Upper lobe of left lung (tissue), 4 donors: ENCODE results near the gene TMEM14A.

ENCODE experiments used
- CTCF ChIP-seq, 6 experiments: fragments of 450-650 bp in 4 of 6; fragments of 200-600 bp in 2 of 6; sonication (generic) in 2 of 6; IDR thresholded peaks; one replicate each; pipeline ENCODE4 v1.5.1; 2016 to 2019; ENCODE audit warnings: antibody characterized with exemption in 6 of 6
- EP300 ChIP-seq, 4 donors: sonication (generic); formaldehyde crosslinking; IDR thresholded peaks; one replicate each; pipeline ENCODE4 v1.5.1; 2017; ENCODE audit warnings: antibody characterized with exemption in 4 of 4, control low read depth in 2 of 4

GRCh38 chr6:52731719-52732118, 60.8 kb downstream of the TMEM14A start:
- TF ChIP-seq CTCF (IDR thresholded peaks at IDR 0.05) (no peak), EP300 (IDR thresholded peaks at IDR 0.05) (no peak)
